ENCODE results near the gene ATP2B2.

The ATP2B2 gene

DNA sequence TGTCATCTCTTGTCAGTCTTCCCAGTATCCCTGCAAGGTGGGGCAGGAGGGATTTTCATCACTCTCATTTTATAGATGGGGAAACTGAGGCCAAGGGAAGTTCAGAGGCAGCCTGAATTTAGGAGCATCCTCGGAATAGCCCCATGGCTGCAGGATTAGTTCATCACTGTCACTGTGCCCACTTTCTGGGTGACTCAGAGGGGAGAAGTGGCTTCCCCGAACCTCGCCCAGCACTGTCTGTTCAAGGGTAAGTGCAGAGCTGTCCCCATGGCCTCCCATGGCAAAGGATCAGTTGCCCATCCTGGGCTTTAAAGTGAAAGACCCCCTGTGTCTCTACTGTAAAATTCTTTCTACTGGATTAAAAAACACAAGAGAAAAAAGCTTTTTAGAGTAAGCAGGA is 124.5 kb downstream of the ATP2B2 start:
- H3K4me3 ChIP-seq: no peak overlapping the region
- DNase-seq (ENCODE audit: low spot score): no peak
- TF ChIP-seq, protein P1, sequence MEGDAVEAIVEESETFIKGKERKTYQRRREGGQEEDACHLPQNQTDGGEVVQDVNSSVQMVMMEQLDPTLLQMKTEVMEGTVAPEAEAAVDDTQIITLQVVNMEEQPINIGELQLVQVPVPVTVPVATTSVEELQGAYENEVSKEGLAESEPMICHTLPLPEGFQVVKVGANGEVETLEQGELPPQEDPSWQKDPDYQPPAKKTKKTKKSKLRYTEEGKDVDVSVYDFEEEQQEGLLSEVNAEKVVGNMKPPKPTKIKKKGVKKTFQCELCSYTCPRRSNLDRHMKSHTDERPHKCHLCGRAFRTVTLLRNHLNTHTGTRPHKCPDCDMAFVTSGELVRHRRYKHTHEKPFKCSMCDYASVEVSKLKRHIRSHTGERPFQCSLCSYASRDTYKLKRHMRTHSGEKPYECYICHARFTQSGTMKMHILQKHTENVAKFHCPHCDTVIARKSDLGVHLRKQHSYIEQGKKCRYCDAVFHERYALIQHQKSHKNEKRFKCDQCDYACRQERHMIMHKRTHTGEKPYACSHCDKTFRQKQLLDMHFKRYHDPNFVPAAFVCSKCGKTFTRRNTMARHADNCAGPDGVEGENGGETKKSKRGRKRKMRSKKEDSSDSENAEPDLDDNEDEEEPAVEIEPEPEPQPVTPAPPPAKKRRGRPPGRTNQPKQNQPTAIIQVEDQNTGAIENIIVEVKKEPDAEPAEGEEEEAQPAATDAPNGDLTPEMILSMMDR (IDR thresholded peaks at IDR 0.05): no peak
- no peak overlapping the region for H3K27ac ChIP-seq

- DNase-seq (ENCODE audit: low spot score): no peak
- TF ChIP-seq, protein P1 (IDR thresholded peaks at IDR 0.05): no peak
- no peak overlapping the region for H3K4me3 ChIP-seq
These were observed 125.4 kb downstream of the ATP2B2 start for GRCh38 chr3:10379961-10380360.

DNA sequence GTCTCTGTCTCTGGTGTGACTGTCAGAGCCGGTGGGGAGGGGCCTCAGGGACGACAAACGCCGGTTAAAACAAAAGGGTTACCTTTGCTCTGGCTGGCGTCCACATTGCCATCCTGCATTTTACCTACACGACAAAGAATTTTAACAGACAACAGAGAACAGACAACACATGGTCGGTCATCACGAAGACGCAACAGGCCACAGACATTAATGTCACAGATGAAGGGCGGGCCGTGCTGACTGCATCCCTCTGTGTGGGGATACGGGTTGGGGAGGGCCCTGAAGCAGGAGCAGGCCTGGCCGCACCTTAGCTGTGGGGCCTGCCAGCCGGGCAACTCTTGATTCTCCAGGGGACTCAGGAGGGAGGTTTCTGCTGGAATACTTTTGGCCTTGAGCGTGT is 126.2 kb downstream of the ATP2B2 start:
- DNase-seq (ENCODE audit: low spot score): no peak
- TF ChIP-seq, protein P1 (IDR thresholded peaks at IDR 0.05): no peak
- Histone ChIP-seq H3K27ac (no peak overlapping the region), H3K4me3 (no peak overlapping the region)

More at GRCh38 chr3:10379961-10380360, 125.4 kb downstream of the ATP2B2 start:
- H3K27ac ChIP-seq: no peak overlapping the region

GRCh38 chr3:10378742-10379141 is 126.6 kb downstream of the ATP2B2 start:
- TF ChIP-seq, protein P1 (IDR thresholded peaks at IDR 0.05): no peak
- H3K4me3 ChIP-seq: no peak overlapping the region
- H3K27ac ChIP-seq: no peak overlapping the region
- no peak for DNase-seq (ENCODE audit: low spot score)

DNA sequence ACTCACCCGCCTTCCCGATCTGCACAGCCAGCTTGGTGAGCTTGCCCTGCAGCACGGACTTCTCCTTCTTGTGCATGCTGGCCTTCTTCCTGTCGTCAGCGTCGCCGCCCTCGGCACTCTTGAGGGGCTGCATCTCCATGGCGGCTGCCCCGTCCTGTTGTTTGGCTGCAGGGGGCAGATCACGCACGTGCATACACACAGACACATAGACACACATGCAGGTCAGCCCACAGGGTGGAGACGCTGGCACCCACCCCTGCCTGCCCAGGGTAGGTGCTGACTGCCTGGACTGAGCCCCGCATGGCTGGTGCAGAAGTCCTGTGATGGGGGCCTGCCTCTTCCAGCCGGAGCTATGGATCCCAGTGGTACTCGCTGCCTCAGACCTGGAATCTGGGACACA is 127.1 kb downstream of the ATP2B2 start:
- Histone ChIP-seq H3K27ac (no peak overlapping the region), H3K4me3 (no peak overlapping the region)
- TF ChIP-seq, protein P1 (IDR thresholded peaks at IDR 0.05): no peak
- no peak for DNase-seq (ENCODE audit: low spot score)

DNA sequence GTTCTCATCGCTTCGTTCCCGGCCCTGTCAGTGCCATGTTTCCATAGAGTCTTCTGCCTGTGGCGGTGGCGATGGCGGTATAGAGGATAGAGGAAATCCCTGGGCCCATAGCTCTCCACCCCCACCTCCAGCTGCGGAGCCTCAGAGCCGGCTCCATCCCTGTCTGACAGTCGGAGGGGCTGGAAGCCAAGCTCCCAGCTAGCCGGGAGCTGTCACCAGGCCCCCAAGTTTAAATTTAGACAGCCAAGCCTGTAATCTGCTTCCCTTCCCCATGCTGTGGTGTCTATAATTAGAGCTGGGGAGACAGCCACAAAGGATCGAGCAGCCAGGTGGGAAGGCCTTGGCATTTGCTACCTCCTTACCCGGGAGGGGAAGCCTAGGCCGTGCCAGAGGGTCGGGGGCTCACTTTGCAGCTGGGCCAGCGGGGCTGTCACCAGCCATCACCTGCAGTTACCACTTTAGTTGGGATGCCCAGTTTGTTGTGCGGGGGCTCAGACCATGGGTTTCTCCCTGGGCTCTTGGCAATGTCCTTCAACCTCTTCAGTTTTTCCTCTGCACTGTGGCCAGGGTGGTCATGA is 128.1 kb downstream of the ATP2B2 start:
- no peak overlapping the region for H3K27ac ChIP-seq
- DNase-seq (ENCODE audit: low spot score): no peak
- H3K4me3 ChIP-seq: no peak overlapping the region
- TF ChIP-seq, protein P1 (IDR thresholded peaks at IDR 0.05): no peak

- no peak overlapping the region for H3K4me3 ChIP-seq
- TF ChIP-seq, protein P1 (IDR thresholded peaks at IDR 0.05): no peak
- no peak for DNase-seq (ENCODE audit: low spot score)
- no peak overlapping the region for H3K27ac ChIP-seq
These were observed 129.0 kb downstream of the ATP2B2 start for GRCh38 chr3:10376353-10376752.

Data from coronary artery (tissue), 2 donors.